Measurements from ENCODE around the gene ATXN1. TPM values are rescaled to one million over a fixed set of nuclear protein-coding genes. Genes with fewer than 3 reads are reported as not detected.
"Not testable (repeated sequence)": the region's sequence is repeated elsewhere in the genome, so short reads cannot be mapped to it uniquely, and the experiment has no call there.

The ATXN1 gene
- total RNA-seq, 1 experiment from 2014 or later = 6.3 TPM

DNA sequence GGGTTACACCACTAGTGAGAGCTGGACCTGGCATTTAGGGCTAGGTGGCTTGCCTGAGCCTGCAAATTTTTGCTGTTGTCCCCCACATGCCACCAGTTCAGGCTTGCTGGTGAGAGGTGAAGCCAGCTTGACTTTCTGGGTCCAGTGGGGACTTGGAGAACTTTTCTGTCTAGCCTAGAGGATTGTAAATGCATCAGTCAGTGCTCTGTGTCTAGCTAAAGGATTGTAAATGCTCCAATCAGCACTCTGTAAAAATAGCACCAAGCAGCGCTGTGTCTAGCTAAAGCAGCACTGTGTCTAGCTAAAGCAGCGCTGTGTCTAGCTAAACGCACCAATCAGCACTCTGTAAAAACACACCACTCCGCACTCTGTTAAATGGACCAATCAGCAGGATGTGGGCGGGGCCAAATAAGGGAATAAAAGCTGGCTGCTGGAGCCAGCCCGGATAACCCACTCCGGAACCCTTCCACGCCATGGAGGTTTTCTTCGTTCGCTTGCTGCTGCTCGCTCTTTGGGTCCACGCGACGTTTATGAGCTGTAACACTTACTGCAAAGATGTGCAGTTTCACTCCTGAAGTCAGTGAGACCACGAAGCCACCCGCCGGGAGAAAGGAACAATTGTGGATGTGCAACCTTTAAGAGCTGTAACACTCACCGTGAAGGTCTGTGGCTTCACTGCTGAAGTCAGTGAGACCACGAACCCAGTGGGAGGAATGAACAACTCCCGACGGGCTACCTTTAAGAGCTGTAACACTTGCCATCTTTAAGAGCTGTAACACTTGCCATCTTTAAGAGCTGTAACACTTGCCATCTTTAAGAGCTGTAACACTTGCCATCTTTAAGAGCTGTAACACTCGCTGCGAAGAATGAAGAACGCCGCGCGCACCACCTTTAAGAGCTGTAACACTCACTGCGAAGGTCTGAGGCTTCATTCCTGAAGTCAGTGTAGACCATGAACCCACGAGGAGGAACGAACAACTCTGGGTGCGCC lies 495.6 kb downstream of the ATXN1 start:
- Histone ChIP-seq H3K36me3 (no peaks in the 10 kb centered on the region), H3K27me3 (no peaks in the 10 kb centered on the region), H3K4me3 (no peak overlapping the region), H3K27ac (no peak overlapping the region), H3K4me1 (no peaks in the 10 kb centered on the region), H3K9me3 (replicated peaks) (no peaks in the 10 kb centered on the region)
- no peak for DNase-seq

DNA sequence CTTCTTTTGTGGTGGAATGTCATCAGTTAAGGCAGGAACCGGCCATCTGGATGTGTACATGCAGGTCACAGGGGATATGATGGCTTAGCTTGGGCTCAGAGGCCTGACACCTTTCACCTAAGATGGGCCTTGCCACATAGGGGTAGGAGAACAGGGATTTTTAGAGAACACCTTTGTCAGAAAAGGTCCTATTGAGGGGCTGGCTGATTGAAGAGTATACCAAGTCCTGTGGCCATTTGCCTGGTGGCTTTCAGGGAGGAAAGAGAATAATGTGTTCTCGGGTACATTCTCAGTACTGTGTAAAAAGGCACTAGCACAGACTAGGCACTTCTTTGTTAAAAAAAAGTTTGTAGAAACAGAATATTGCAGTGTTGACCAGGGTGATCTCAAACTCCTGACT lies 496.5 kb downstream of the ATXN1 start:
- Histone ChIP-seq H3K36me3 (no peaks in the 10 kb centered on the region), H3K27me3 (no peaks in the 10 kb centered on the region), H3K9me3 (replicated peaks) (no peaks in the 10 kb centered on the region), H3K27ac (no peak overlapping the region), H3K4me3 (no peak overlapping the region), H3K4me1 (no peaks in the 10 kb centered on the region)
- no peak for DNase-seq

DNA sequence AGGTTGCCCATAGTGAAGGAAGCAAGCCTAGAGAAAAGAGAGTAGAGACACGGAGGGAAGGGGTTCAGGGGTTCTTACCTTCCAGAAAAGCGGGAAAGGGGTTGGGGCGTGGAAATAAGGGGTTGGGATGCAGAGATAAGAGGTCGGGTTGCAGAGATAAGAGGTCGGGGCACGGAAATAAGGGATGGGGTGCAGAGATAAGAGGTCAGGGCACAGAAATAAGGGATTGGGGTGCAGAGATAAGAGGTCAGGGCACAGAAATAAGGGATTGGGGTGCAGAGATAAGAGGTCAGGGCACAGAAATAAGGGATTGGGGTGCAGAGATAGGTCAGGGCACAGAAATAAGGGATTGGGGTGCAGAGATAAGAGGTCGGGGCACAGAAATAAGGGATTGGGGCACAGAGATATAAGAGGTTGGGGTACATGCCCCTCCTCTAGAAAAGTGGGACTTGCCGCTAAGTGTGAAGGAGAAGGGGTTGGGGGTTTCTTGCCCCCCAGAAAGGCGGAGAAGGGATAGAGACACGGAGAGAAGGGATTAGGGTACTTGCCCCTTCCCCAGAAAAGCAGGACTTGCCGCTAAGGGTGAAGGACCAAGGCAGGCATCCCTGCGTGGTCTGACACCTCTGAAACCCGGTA lies 497.7 kb downstream of the ATXN1 start:
- H3K27me3 ChIP-seq; H3K36me3 ChIP-seq; DNase-seq; H3K4me3 ChIP-seq; H3K4me1 ChIP-seq; H3K27ac ChIP-seq; H3K9me3 ChIP-seq (replicated peaks): not testable (repeated sequence)

DNA sequence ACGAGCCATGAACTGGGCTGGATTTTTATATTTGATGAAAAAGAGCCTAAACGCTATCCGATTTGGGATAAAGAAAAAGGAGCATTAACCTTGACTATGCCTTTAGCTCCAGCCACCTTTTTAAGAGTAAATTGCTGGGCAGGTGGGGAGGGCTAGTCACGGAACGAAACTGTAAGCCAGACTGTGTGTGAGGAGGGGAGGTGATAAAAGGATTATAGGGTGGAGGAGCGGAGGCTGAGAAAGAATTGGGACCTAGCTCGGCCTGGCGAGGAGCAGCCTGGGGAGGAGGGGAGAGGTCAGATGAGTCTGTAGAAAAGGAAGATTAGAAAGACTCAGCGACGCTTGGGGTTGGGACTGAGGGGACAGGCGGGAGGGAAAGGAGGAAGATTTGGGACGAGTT lies 498.5 kb downstream of the ATXN1 start:
- not testable (repeated sequence) for H3K27me3 ChIP-seq; H3K4me3 ChIP-seq; H3K27ac ChIP-seq; H3K36me3 ChIP-seq; DNase-seq; H3K9me3 ChIP-seq (replicated peaks); H3K4me1 ChIP-seq

DNA sequence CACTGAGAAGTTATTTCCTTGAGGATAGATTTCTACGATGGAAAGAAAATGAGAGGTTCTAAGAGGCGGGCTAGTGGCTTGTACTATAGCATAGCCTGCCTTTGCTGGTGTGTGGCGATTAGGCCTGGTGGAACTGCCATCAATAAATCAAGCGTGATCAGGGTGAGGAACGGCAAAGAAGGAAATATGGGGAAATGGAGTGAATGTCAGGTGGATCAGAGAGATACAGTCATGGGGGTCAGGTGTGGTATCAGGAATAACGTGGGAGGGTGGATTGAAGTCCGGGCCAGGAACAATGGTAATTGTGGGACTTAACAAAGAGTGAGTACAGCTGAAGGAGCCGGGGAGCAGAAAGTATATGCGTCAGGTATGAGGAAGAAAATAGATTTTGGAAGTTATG lies 500.7 kb downstream of the ATXN1 start:
- not testable (repeated sequence) for H3K4me3 ChIP-seq; DNase-seq; H3K9me3 ChIP-seq (replicated peaks); H3K27me3 ChIP-seq; H3K4me1 ChIP-seq; H3K27ac ChIP-seq
- peaks cover 11% of the 10 kb centered on the region for H3K36me3 ChIP-seq

DNA sequence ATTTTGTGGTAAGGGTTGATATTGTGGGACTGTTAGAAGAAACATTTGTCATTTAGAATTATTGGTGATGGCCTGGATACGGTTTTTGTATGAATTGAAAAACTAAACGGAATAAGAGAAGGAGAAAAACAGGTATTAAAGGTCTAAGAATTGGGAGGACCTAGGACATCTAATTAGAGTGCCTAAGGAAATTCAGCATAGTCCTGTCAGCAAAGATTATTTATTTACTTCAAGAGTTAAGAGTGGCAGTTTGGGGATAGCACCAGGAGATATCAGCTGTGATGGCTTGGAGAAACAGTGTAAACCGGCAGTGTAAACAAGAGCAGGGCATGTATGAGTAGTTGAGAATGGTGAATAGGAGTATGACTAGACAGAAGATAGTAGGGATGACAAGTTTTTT lies 501.7 kb downstream of the ATXN1 start:
- DNase-seq; H3K4me1 ChIP-seq; H3K27me3 ChIP-seq; H3K27ac ChIP-seq; H3K9me3 ChIP-seq (replicated peaks); H3K4me3 ChIP-seq: not testable (repeated sequence)
- H3K36me3 ChIP-seq = peaks cover 15% of the 10 kb centered on the region

DNA sequence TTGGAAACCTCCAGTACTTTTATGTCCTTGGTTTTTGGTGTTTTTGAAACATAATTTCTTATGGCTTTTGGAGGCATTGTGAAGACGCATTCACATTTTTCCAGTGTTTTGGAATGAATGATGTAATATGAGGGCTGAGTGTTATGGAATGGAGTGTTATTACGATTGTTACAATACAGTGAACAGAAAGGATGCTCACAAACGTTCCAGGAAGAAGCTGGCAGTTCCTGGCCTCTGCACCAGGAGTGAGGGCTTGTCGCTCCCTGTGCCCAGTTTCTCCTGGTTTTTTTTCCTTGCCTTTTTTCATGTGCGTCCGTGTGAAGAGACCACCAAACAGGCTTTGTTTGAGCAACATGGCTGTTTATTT lies 502.6 kb downstream of the ATXN1 start:
- H3K27me3 ChIP-seq = no peaks in the 10 kb centered on the region
- H3K27ac ChIP-seq = no peak overlapping the region

DNA sequence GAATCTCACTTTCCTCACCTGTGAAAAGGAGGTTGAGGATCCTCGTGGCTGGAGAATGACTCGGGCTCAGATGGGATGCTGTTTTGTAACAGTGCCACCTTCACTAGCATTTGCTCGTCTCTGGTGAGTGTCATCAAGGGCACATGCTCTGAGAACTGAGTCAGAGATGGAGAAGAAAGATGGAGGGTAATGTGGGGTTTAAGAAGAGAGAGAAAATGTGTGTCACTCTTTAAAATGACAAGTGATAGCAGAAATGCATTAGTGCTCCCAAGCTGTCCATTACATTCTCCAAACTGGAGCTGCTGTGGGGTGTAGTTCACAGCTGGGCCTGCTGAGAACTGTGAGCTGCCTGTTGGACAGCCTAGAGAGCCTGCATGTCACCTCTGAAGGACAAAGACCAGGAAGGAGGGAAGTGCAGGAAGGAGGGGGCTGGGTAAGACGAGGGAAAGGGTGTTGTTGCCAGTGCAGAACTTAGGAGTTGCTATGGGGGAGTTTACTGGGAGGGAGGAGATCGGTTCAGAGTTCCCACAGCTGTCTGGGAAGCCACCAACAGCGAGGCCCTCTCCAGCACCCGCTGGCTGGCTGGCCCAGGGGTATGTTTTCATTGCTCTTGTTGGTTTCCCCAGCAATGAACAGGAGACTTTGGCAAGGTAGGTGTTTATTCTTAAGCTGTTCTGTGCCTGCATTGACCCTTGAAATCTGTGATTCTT lies 503.1 kb downstream of the ATXN1 start:
- DNase-seq = no peak
- Histone ChIP-seq H3K27ac (no peak overlapping the region), H3K4me1 (peaks cover 6% of the 10 kb centered on the region), H3K27me3 (no peaks in the 10 kb centered on the region), H3K4me3 (no peak overlapping the region), H3K36me3 (peaks cover 15% of the 10 kb centered on the region), H3K9me3 (replicated peaks) (no peaks in the 10 kb centered on the region)

More for the DNA sequence above, 502.6 kb downstream of the ATXN1 start:
- H3K36me3 ChIP-seq = peaks cover 15% of the 10 kb centered on the region
- peaks cover 6% of the 10 kb centered on the region for H3K4me1 ChIP-seq
- no peaks in the 10 kb centered on the region for H3K9me3 ChIP-seq (replicated peaks)
- no peak overlapping the region for H3K4me3 ChIP-seq
- no peak for DNase-seq

DNA sequence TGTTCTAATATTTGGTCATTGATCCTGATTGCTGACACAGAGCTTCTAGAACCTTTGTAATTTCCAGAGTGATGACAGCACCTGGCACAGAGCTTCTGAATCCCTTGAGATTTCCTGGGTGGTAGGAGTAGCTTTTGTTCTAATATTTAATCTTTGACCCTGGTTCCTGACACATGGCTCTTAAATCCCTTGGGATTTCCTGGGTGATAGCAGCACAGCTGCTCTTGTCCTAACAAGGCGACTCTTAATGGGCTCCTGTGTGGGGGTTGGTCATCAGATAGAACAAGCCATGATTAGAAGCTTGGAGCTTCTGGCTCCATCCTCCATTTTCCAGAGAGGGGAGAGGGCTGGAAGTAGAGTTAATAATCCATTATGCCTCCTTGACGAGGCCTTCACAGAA lies 504.5 kb downstream of the ATXN1 start:
- peaks cover 6% of the 10 kb centered on the region for H3K4me1 ChIP-seq
- H3K4me3 ChIP-seq = no peak overlapping the region
- H3K27ac ChIP-seq = no peak overlapping the region
- no peaks in the 10 kb centered on the region for H3K9me3 ChIP-seq (replicated peaks)
- H3K27me3 ChIP-seq = no peaks in the 10 kb centered on the region
- peak; percentile 33 to 64 for DNase-seq
- H3K36me3 ChIP-seq = peaks cover 15% of the 10 kb centered on the region

DNA sequence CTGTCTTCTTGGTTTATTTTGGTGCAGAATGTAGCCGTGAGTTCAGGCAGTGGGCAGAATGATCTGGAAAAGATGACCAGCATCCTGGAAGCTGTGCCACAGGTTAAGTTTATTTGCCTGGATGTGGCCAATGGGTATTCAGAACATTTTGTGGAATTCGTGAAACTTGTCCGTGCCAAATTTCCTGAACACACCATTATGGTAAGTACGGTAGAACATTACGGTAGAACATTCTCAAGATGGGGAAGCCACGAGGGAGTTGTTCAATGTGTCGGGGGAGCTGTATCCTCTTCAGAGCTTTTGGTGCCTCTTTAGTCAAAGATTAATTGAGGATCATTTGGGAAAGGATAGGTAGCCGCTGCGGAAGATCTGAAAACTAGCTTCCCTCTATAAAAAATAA lies 506.7 kb downstream of the ATXN1 start:
- H3K4me3 ChIP-seq = no peak overlapping the region
- no peaks in the 10 kb centered on the region for H3K27me3 ChIP-seq
- no peak overlapping the region for H3K27ac ChIP-seq
- H3K4me1 ChIP-seq = peaks cover 6% of the 10 kb centered on the region
- DNase-seq = no peak
- H3K9me3 ChIP-seq (replicated peaks) = no peaks in the 10 kb centered on the region
- H3K36me3 ChIP-seq = peaks cover 15% of the 10 kb centered on the region

DNA sequence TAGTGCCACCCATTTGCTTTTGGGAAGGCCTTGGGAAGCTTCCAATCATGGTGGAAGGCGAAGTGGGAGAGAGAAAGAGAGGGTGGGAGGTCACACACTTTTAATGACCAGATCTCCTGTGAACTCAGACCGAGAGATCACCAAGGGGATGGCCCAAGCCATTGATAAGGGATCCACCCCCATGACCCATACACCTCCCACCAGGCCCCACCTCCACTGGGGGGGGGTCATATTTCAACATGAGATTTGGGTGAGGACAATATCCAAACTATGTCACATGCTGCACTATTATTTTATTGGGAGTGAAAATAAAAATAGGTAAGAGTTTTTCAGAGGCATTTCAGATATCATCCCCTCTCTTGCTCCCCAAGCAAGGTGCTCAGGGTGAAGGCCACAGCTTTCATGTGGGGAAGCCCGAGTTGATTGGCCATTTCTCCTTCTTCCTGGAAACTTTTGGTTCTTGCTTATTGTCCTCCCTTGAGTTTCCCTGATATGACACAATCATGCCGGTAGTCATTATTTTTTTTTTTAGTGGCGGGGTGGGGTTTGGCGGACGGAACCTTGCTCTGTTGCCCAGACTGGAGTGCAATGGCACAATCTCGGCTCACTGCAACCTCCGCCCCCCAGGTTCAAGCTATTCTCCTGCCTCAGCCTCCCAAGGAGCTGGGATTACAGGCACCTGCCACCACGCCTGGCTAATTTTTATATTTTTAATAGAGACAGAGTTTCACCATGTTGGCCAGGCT lies 507.7 kb downstream of the ATXN1 start:
- no peak overlapping the region for H3K4me3 ChIP-seq
- peaks cover 6% of the 10 kb centered on the region for H3K4me1 ChIP-seq
- no peaks in the 10 kb centered on the region for H3K9me3 ChIP-seq (replicated peaks)
- H3K27ac ChIP-seq = no peak overlapping the region
- peaks cover 15% of the 10 kb centered on the region for H3K36me3 ChIP-seq
- DNase-seq = no peak
- H3K27me3 ChIP-seq = no peaks in the 10 kb centered on the region

DNA sequence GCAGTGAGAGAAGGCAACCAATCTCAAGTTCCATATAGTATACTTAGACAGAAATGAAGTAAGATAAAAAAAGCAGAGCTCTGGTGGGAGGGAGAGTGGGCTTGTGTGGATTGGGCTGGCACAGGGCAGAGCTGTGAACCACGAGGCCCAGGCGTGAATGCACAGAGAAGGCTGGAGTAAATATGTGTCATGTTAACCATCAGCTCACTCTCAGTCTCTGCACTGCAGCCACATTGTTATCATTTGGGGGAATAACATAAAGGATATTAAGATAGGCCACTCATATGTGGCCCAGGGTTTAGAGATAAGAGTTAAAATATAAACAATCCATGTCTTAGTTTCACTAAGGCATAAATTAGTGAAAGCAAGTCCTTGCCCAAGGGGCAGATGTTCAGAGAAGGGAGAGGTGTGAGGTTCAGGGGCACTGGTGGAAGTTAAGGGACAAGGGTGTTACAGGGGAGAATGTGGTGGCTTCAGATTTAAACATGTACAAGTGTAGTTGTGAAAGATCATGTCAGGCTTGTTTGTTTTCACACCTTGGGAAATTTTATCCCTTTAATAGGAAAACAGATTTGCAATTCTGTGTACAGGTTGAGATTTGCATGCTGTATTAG lies 508.5 kb downstream of the ATXN1 start:
- Histone ChIP-seq H3K36me3 (peaks cover 15% of the 10 kb centered on the region), H3K9me3 (replicated peaks) (no peaks in the 10 kb centered on the region), H3K4me1 (peaks cover 6% of the 10 kb centered on the region), H3K27me3 (no peaks in the 10 kb centered on the region), H3K4me3 (no peak overlapping the region), H3K27ac (no peak overlapping the region)
- DNase-seq = no peak

DNA sequence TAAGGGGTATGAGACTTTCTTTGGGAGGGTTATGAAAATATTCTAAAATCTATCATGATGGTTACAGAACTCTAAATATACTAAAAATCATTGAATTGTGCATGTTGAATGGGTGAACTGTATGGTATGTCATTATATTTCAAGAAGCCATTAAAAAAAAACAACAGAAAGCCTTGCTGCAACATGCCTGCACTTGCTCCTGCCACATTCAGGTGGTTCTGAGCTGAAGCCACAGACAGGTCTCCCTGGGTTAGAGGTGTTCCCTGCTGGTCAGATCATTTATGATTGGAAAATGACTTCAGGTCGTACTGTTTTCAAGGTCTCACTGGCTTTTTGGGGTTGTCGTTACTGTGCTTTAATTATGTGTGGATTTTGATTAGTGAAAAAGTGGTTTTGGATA lies 509.6 kb downstream of the ATXN1 start:
- no peaks in the 10 kb centered on the region for H3K27me3 ChIP-seq

DNA sequence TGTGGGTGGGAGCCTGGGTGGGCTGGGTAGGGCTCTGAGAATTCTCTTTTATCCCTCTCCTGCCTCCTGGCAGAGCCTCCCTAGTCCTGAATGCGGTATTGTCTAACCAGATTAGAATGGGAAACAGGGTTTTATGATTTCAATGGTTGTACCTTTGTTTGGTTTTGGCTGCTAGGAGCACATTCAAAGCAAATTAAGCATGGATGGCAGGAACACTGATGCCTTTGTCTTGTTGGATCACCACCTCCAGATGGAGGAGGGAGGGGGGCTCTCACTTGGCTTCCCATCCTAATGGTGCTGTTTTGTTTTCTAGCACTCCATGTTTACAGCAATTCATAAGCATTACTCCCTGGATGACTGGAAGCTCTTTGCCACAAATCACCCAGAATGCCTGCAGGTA lies 511.3 kb downstream of the ATXN1 start:
- DNase-seq = peak in 1 of 2 experiments; percentile 44
- no peaks in the 10 kb centered on the region for H3K27me3 ChIP-seq
- H3K4me1 ChIP-seq = no peaks in the 10 kb centered on the region
- peaks cover under 1% of the 10 kb centered on the region; the same call in 1 of the 2 replicates for H3K36me3 ChIP-seq
- H3K9me3 ChIP-seq (replicated peaks) = no peaks in the 10 kb centered on the region
- no peak overlapping the region for H3K4me3 ChIP-seq
- H3K27ac ChIP-seq = no peak overlapping the region

More for the DNA sequence above, 509.6 kb downstream of the ATXN1 start:
- no peak overlapping the region for H3K27ac ChIP-seq
- peaks cover 6% of the 10 kb centered on the region; the same call in 1 of the 2 replicates for H3K36me3 ChIP-seq
- DNase-seq = no peak
- H3K4me1 ChIP-seq = peaks cover 3% of the 10 kb centered on the region
- no peaks in the 10 kb centered on the region for H3K9me3 ChIP-seq (replicated peaks)
- no peak overlapping the region for H3K4me3 ChIP-seq

All from SJCRH30 (cell line).